GM21717 (cell line): Measurements from ENCODE around the gene SLC6A18.
"Not testable (repeated sequence)": the region's sequence is repeated elsewhere in the genome, so short reads cannot be mapped to it uniquely, and the experiment has no call there.

Experiments used
- ATAC-seq: cut with Tn5 transposase; IDR thresholded peaks from one replicate; pipeline ENCODE4 v1.9.1; 2021; ENCODE audit warnings: mild to moderate bottlenecking, moderate library complexity; ENCODE audit not compliant: unreplicated experiment

Gene SLC6A18

DNA sequence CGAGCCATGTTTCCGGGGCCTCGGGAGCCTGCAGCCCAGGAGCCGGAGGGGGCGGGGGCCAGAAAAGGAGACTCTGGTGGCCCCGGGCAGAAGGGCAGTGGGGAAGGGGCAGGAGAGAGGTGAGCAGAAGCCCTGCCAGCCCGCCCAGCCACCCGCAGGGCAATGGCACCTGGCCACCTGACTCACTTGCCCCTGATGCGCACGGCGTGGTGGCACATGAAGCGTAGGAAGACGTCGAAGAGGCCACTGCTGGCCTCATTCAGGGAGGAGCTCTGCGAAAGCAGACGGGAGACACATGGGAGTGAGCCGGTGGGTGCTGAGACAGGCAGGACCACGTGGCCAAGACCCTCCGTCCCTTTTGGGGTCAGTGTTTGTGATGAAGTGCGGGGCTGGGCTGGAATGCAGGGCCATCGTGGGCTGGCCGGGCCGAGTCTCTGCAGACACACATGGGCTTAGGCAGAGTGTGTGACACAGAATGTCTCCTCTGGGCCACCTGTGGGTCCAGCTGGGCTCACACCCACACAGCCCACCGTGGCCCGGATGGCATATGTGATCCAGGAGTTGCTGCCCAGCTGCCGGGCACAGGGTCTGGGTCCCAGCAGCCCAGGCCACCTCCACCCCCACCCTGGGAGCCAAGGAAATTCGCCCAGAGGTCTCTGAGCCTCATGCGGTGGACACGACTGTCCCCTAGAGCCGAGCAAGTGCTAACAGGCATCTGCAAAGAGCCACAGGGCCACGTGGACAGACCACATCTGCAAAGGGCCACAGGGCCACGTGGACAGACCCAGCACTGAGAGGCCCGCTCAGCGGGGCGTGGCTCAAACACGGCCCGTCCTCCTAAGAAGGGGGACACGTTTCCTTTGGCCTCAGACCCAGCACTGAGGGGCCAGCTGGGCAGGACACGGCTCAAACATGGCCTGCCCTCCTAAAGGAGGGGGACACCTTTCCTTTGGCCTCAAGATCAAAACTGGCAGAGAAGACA lies 46.0 kb downstream of the SLC6A18 start:
- no peak for ATAC-seq

DNA sequence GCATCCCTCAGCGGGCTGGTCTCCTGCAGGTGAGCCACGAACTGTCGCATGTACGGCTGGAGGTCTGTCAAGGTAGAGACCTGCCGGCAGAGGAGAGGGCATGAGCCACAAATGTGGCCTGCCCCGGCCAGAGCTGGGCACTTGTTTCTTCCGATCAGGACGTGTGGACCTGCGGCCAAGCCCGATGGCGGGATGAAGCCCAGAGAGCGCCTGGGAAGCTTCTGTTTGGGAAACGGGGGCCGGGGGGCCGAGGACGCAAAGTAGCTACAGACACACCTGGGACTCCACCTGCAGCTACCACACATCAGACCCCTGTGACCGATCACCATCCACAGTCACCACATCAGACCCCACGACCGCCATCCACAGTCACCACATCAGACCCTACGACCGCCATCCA lies 47.0 kb downstream of the SLC6A18 start:
- ATAC-seq = no peak

DNA sequence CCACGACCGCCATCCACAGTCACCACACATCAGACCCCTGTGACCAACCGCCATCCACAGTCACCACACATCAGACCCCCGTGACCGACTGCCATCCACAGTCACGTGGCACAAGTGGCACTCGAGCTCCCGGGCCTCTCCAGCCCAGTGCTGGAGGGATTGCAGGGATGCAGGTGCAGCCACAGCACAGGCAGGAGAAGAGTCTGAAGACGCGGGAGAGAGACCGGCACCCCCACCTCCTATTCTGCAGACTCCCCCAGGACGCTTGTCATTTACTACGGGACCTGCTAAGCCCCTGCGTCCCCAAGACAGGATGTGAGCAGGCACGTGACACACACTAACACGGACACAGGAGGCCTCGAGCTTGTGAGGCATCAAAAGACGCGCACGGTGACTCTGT lies 48.6 kb downstream of the SLC6A18 start:
- no peak for ATAC-seq

GRCh38 chr5:1274471-1274870 lies 49.3 kb downstream of the SLC6A18 start:
- no peak for ATAC-seq

DNA sequence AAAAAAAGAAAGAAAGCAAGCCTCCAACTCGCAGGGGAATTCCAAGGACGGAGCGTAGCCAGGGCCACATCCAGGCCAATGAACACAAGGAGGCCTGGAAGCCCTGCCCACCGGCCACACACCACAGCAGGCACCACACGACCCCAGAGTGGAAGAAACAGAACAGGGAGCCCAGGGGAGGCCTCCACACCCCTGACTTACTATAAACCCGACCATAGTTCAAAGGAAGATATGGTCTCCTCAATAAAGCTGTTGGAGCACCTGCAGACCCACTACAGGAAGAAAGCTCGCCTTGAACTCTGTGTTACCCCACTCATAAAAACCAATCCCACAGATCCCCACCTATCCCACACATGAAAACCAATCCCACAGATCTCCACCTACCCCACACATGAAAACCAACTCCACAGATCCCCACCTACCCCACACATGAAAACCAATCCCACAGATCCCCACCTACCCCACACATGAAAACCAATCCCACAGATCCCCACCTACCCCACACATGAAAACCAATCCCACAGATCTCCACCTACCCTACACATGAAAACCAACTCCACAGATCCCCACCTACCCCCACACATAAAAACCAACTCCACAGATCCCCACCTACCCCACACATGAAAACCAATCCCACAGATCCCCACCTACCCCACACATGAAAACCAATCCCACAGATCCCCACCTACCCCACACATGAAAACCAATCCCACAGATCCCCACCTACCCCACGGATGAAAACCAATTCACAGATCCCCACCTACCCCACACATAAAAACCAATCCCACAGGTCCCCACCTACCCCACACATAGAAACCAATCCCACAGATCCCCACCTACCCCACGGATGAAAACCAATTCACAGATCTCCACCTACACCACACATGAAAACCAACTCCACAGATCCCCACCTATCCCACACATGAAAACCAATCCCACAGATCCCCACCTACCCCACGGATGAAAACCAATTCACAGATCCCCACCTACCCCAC lies 50.5 kb downstream of the SLC6A18 start:
- ATAC-seq = not testable (repeated sequence)

- no peak for ATAC-seq
These were observed 51.7 kb downstream of the SLC6A18 start for GRCh38 chr5:1276930-1277329.

DNA sequence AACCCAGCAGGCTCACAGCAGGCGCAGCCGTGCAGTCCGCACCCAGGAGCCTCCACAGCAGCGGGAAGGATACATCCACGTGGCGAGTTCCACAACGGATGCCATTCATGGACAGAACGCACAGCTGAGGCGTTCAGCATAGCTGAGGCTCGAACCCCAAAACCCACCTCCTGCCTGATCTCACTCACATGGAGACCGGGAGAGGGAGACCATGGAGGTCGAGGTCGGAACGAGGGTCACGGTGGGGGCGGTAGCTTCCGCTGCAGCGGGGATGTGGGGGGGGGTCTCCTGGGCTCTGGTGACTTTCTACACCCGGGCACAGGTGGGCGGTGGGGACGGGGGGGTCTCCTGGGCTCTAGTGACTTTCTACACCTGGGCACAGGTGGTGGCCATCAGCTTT lies 52.1 kb downstream of the SLC6A18 start:
- ATAC-seq = no peak

GRCh38 chr5:1277781-1278180 lies 52.6 kb downstream of the SLC6A18 start:
- ATAC-seq = no peak

DNA sequence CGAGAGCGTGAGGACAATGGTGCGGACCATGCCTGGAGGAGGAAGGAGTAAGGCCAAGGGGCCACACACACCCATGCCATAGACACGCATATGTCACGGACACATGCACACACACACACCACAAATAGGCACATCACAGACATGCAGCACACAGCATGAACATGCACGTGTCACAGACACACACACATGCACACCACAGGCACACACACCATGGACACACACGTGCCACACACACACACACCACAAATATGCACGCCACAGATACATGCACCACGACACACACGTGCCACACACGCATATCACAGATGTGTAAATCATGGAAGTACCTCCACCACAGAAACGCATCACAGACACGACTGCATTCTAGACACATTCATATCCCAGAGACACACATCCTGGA lies 53.0 kb downstream of the SLC6A18 start:
- ATAC-seq = no peak

DNA sequence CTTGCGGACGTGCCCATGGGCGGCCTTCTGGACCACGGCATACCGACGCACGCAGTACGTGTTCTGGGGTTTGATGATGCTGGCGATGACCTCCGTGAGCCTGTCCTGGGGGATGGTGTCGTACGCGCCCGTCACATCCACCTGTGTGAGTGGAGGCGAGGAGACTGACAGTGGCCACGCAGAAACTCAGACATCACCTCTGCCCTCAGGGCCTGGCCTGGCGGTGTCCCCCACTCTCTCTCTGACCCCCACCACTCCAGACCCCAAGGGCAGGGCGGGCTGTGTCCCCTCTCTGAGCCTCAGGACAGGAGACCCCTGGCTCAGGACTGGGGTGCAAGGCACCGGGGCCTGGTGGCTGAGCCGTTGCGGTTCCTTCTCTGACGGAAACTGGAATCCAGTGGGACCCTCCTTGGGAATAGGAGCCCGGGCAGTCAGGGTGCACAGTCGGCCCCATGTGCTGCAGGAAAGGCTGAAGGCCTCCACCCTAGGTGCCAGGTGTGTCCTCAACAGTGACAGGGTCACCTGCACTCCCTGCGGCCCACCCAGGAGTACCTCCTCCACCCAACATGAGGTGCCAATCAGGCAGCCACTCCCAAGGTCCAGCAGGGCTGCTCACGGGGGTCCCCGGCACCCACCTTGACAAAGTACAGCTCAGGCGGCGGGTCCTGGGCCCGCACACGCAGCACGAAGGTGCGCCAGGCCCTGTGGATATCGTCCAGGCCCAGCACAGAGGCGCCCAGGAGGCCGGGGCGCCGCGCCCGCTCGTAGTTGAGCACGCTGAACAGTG lies 53.7 kb downstream of the SLC6A18 start:
- ATAC-seq = no peak

DNA sequence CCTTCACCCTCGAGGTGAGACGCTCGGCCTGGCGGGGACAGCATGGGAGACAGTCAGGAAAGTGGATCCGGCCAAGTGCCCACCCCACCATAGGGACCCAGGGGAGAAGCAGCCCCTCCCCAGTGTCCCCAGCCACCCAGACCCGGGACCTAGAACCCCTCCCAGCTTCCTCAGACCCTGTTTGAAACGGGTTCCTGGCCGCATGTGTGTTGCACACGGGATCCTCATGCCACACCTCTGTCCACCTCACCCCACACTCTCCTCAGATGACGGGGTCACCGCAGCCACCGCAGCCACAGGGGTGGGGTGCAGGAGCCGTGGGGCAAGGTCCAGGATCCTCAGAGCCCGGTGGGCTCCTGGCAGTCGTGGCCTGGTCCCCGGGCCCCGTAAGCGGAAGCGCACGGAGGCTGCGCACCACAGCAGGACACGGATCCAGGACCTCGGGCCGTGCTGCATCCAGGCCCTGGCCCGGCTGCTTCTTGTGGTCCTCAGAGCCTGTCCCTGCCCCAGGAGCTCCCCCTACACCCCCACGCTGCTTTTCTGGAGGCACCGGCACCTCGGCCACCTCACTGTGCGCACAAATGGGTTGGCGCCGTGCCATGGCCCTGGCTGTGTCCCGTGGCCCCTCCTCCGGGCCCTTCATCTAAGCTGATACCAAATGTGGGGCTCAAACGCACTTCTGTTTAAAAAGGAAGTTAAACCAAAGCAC lies 54.4 kb downstream of the SLC6A18 start:
- ATAC-seq = no peak

DNA sequence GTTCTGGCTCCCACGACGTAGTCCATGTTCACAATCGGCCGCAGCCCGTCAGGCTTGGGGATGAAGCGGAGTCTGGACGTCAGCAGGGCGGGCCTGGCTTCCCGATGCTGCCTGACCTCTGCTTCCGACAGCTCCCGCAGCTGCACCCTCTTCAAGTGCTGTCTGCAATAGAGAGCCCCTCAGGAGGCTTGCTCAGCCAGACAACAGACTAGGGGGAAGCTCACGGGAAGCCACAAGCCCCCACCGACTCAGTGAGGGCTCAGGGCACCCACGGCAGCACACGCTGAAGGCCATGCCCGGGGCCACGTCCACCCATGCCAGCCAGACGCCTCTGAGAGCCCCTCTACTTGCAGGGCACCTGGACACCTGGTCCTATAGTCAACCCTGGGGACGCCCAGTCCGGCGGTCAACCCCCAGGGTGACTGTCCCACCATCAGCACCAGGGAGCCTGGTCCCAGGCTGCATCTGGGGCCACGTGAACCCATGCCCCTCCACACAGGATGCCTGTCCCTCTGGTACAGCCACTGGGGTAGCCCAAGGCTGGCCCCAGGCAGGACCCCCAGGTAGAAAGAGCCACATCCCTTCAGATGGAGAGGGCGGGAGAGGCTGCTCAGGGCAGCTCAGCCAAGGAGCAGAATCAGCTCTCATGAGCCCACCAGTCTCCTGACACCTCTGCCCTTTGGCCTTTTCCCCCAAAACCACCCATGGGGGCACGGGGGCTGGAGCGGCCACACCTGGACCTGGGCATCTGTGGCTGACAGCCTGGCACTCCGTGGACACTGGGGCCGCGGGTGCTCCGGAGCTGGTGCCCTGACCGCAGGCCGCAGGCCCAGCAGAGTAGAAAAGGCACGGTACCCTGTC lies 55.2 kb downstream of the SLC6A18 start:
- no peak for ATAC-seq

GRCh38 chr5:1281038-1281882 lies 56.1 kb downstream of the SLC6A18 start:
- no peak for ATAC-seq

- ATAC-seq = no peak
These were observed 57.2 kb downstream of the SLC6A18 start for GRCh38 chr5:1282131-1282992.

DNA sequence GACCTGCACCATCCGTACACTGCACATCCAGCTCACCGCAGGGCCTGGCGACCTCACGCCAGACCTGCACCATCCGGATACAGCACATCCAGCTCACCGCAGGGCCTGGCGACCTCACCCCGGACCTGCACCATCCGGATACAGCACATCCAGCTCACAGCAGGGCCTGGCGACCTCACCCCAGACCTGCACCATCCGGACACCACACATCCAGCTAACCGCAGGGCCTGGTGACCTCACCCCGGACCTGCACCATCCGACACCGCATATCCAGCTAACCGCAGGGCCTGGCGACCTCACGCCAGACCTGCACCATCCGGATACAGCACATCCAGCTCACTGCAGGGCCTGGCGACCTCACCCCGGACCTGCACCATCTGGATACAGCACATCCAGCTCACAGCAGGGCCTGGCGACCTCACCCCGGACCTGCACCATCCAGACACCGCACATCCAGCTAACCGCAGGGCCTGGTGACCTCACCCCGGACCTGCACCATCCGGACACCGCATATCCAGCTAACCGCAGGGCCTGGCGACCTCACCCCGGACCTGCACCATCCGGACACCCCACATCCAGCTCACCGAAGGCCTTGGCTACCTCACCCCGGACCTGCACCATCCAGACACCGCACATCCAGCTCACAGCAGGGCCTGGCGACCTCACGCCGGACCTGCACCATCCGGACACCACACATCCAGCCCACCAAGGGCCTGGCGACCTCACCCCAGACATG lies 58.0 kb downstream of the SLC6A18 start:
- not testable (repeated sequence) for ATAC-seq

GRCh38 chr5:1283729-1284041 lies 58.5 kb downstream of the SLC6A18 start:
- not testable (repeated sequence) for ATAC-seq
